ENCODE data around the gene MTMR3. TPM values are rescaled to one million over a fixed set of nuclear protein-coding genes. Genes with fewer than 3 reads are reported as not detected.

MTMR3 gene
- polyA plus RNA-seq, 12 donors = 23.5 to 49.2 (median 32.3) TPM; not detected in 1

Other genes with a start within 250 kb of the MTMR3 start
- gene CABP7, start 163.2 kb upstream of the MTMR3 start, polyA plus RNA-seq (ENCODE audit: insufficient read length in 12 of 12) = under 1 TPM in 9 of 12 donors, not detected in 3; 0.05 to 0.25 (median 0.09) TPM
- 10 to 100 TPM in 10 of 12 donors, not detected in 2; 14.5 to 19.4 (median 17.0) TPM for gene ZMAT5, start 116.2 kb upstream of the MTMR3 start, polyA plus RNA-seq (ENCODE audit: insufficient read length in 12 of 12)
- gene UQCR10, start 115.8 kb upstream of the MTMR3 start, polyA plus RNA-seq (ENCODE audit: insufficient read length in 12 of 12) = 100 to 1,000 TPM in 10 of 12 donors, 10 to 100 TPM in 1, not detected in 1; 94.5 to 153 (median 126) TPM
- gene ASCC2, start 44.9 kb upstream of the MTMR3 start, polyA plus RNA-seq (ENCODE audit: insufficient read length in 12 of 12) = 10 to 100 TPM in 11 of 12 donors, not detected in 1; 25.9 to 61.9 (median 32.4) TPM
- under 1 TPM in 1 of 12 donors, not detected in 11; 0.08 TPM for gene HORMAD2, start 197.3 kb downstream of the MTMR3 start, polyA plus RNA-seq (ENCODE audit: insufficient read length in 12 of 12)